Fibroblast of skin of abdomen (primary cell): Measurements from ENCODE around the gene SLC25A5.

Experiments
- DNase-seq: peaks from one replicate; pipeline ENCODE4 v3.0.0-alpha.2; 2013

The SLC25A5 gene

GRCh38 chrX:119505945-119506344, 37.7 kb downstream of the SLC25A5 start:
- DNase-seq: no peak

GRCh38 chrX:119507206-119507605, 39.0 kb downstream of the SLC25A5 start:
- no peak for DNase-seq

- DNase-seq: peak; percentile 67
Observed at GRCh38 chrX:119512146-119512800, 44.0 kb downstream of the SLC25A5 start.

GRCh38 chrX:119516157-119516702, 48.0 kb downstream of the SLC25A5 start:
- peak; percentile 56 for DNase-seq

- DNase-seq: no peak
Observed at GRCh38 chrX:119518371-119518770, 50.1 kb downstream of the SLC25A5 start.
